IMR-90 (cell line): ENCODE results near the gene GDF10.

ENCODE experiments used
- CEBPB ChIP-seq: IDR thresholded peaks from 2 replicates; pipeline ENCODE4 v1.6.1; 2012; ENCODE audit warnings: low read depth, low read length, improper control_type of control experiment
- CTCF ChIP-seq: conservative IDR thresholded peaks from 2 replicates; pipeline ENCODE4 v1.5.1; 2012; ENCODE audit warnings: mild to moderate bottlenecking, low read depth, low read length, improper control_type of control experiment
- MAFK ChIP-seq: IDR thresholded peaks from 2 replicates; pipeline ENCODE4 v1.6.1; 2012; ENCODE audit warnings: low read depth, low read length, improper control_type of control experiment
- POLR2A ChIP-seq: IDR thresholded peaks from 2 replicates; pipeline ENCODE4 v1.6.1; 2012; ENCODE audit warnings: mild to moderate bottlenecking, low read depth, low read length

- TF ChIP-seq CTCF (no peak), CEBPB (no peak), POLR2A (no peak), MAFK (no peak)
Measured at GRCh38 chr10:47258921-47259320, 41.1 kb upstream of the GDF10 start.
